B cell (primary cell): ENCODE measurements around the gene ATP6V1B1. TPM values are rescaled to one million over a fixed set of nuclear protein-coding genes. Genes with fewer than 3 reads are reported as not detected.
A peak's percentile ranks its signal among the peaks of the same experiment; 100 is the strongest.

Experiments
- ATAC-seq: fragments of 200-7000 bp; cut with Tn5 transposase; one replicate; pipeline ENCODE4 v1.10.0; 2021; ENCODE audit warnings: low read depth, mild to moderate bottlenecking, moderate number of reproducible peaks, moderate library complexity
- CTCF ChIA-PET: fragments of 350-600 bp; sonication (Branson Sonifier 250); formaldehyde crosslinking; loops from one replicate; lab custom pipeline; 2021; ENCODE audit warnings: antibody characterized with exemption, inconsistent platforms; lab: Charles Lee
- POLR2A ChIA-PET: fragments of 350-600 bp; sonication (Branson Sonifier 250); formaldehyde crosslinking; loops from one replicate; lab custom pipeline; 2021; ENCODE audit warnings: antibody characterized with exemption; lab: Charles Lee
- DNase-seq: peaks from one replicate; pipeline ENCODE4 v3.0.0; 2013
- H2AFZ ChIP-seq: 2 replicates; pipeline ENCODE4 v1.6.1; 2012; ENCODE audit warnings: mild to moderate bottlenecking, low read depth, low read length; ENCODE audit not compliant: insufficient read depth, poor library complexity, severe bottlenecking
- H3K27ac ChIP-seq, 2 donors: 1 replicate in 1 of 2; 2 replicates in 1 of 2; pipeline ENCODE4 v1.5.1; 2012 to 2013; ENCODE audit warnings: low read length in 2 of 2, mild to moderate bottlenecking in 2 of 2, moderate library complexity in 1 of 2
- H3K27me3 ChIP-seq, 4 experiments: fragments of 200-600 bp in 1 of 4; sonication (generic) in 1 of 4; replicated peaks in 1 of 4; 1 replicate in 2 of 4; 2 replicates in 2 of 4; pipeline versions ENCODE4 v1.6.1 to v1.7.0; 2013 to 2016; ENCODE audit warnings: low read length in 3 of 4, mild to moderate bottlenecking in 2 of 4, mixed read lengths in 1 of 4, moderate library complexity in 1 of 4; ENCODE audit not compliant: insufficient read depth in 4 of 4, control insufficient read depth in 3 of 4; ENCODE audit errors: control extremely low read depth in 1 of 4
- H3K36me3 ChIP-seq, 2 experiments: replicated peaks in 1 of 2; 1 replicate in 1 of 2; 2 replicates in 1 of 2; pipeline versions ENCODE4 v1.6.1 to v1.7.1; 2013; ENCODE audit warnings: low read length in 1 of 2; ENCODE audit not compliant: insufficient read depth in 2 of 2, control insufficient read depth in 1 of 2; ENCODE audit errors: control extremely low read depth in 1 of 2, extremely low read depth in 1 of 2
- H3K4me1 ChIP-seq, 2 donors: fragments of 200-600 bp in 1 of 2; sonication (generic) in 1 of 2; 1 replicate in 1 of 2; 2 replicates in 1 of 2; pipeline versions ENCODE4 v1.5.1 to v1.6.1; 2013 to 2017; ENCODE audit warnings: low read length in 2 of 2; ENCODE audit not compliant: control insufficient read depth in 2 of 2, insufficient read depth in 2 of 2
- H3K4me2 ChIP-seq: replicated peaks from 2 replicates; pipeline ENCODE3; 2012; ENCODE audit warnings: mild to moderate bottlenecking, low read depth, low read length; ENCODE audit not compliant: poor library complexity, severe bottlenecking
- H3K4me3 ChIP-seq, 5 experiments: fragments of 200-600 bp in 1 of 5; sonication (generic) in 1 of 5; 1 replicate in 3 of 5; 2 replicates in 2 of 5; pipeline versions ENCODE4 v1.5.1 to v1.7.0; 2011 to 2016; ENCODE audit warnings: low read length in 4 of 5, mild to moderate bottlenecking in 4 of 5, low read depth in 2 of 5, control low read depth in 1 of 5, moderate library complexity in 1 of 5; ENCODE audit not compliant: insufficient read depth in 1 of 5; ENCODE audit errors: control extremely low read depth in 1 of 5, extremely low read depth in 1 of 5
- H3K79me2 ChIP-seq: fragments of 200-600 bp; sonication (generic); one replicate; pipeline ENCODE4 v1.6.0; 2016; ENCODE audit warnings: low read length; ENCODE audit not compliant: control insufficient read depth, insufficient read depth
- H3K9ac ChIP-seq: fragments of 200-600 bp; sonication (generic); 2 replicates; pipeline ENCODE4 v1.6.1; 2017; ENCODE audit warnings: mild to moderate bottlenecking, low read length, moderate library complexity
- H3K9me3 ChIP-seq, 3 donors: one replicate each; pipeline versions ENCODE4 v1.6.1 to v1.7.1; 2013; ENCODE audit warnings: low read length in 2 of 3; ENCODE audit not compliant: control insufficient read depth in 2 of 3, insufficient read depth in 1 of 3; ENCODE audit errors: control extremely low read depth in 1 of 3
- H4K20me1 ChIP-seq: 2 replicates; pipeline ENCODE4 v1.6.0; 2012; ENCODE audit warnings: mild to moderate bottlenecking, low read length; ENCODE audit not compliant: insufficient read depth, control insufficient read depth, poor library complexity, severe bottlenecking
- H3K27ac Mint-ChIP-seq: one replicate; pipeline ENCODE4 v1.8.0; 2021; ENCODE audit warnings: mixed read lengths
- H3K27me3 Mint-ChIP-seq: one replicate; pipeline ENCODE4 v1.8.0; 2021; ENCODE audit warnings: mixed read lengths
- H3K4me1 Mint-ChIP-seq: one replicate; pipeline ENCODE4 v1.8.0; 2021; ENCODE audit warnings: mixed read lengths
- H3K4me3 Mint-ChIP-seq: one replicate; pipeline ENCODE4 v1.8.0; 2021; ENCODE audit warnings: mixed read lengths
- H3K9me3 Mint-ChIP-seq: one replicate; pipeline ENCODE4 v1.8.0; 2022; ENCODE audit warnings: mixed read lengths; ENCODE audit not compliant: insufficient read depth
- EZH2 ChIP-seq: IDR thresholded peaks from 2 replicates; pipeline ENCODE4 v1.6.1; 2012; ENCODE audit warnings: borderline replicate concordance, low read depth, mild to moderate bottlenecking, moderate library complexity, low read length; ENCODE audit not compliant: insufficient read depth, poor library complexity, severe bottlenecking
- WGBS: methylation state at CpG from one replicate; pipeline ENCODE4 v1.1.5; 2013; ENCODE audit warnings: missing lambda C conversion rate; ENCODE audit not compliant: insufficient coverage; 5-methylcytosine and 5-hydroxymethylcytosine counted together
- intact Hi-C: fragments of 100-400 bp; cut with micrococcal nuclease; formaldehyde crosslinking; loops from one replicate; pipeline ENCODE4 v1.10.0; 2022
- polyA plus RNA-seq: library from polyadenylated mRNA; depleted of rRNA; stranded (reverse); fragments of >200 nt; gene quantifications from 2 replicates; pipeline ENCODE4 v1.2.3, GENCODE V29; 2012
- total RNA-seq, 2 donors: library from RNA; stranded (reverse); fragments of 120-200 nt in 1 of 2; gene quantifications; 1 replicate in 1 of 2; 2 replicates in 1 of 2; pipeline versions ENCODE4 v1.2.3 to v1.2.4, GENCODE V29; 2013 to 2022
- TF ChIP-seq, protein P1 (sequence below): fragments of 200-600 bp; IDR thresholded peaks from one replicate; pipeline ENCODE4 v1.8.0; 2022; ENCODE audit warnings: antibody characterized with exemption, mild to moderate bottlenecking

Gene ATP6V1B1
- total and polyA plus RNA-seq, 2 donors (not counting 1 experiment from before 2014, with no cell fraction given): not detected

GRCh38 chr2:70896765-70897202, 38.9 kb upstream of the ATP6V1B1 start:
- H3K27ac ChIP-seq: no peak overlapping the region
- POLR2A ChIA-PET: no interaction called here
- no peaks in the 10 kb centered on the region for H3K79me2 ChIP-seq
- no peak overlapping the region for H3K4me3 ChIP-seq
- peaks cover 22 to 27% of the 10 kb centered on the region in 2 donors for H3K4me1 ChIP-seq
- intact Hi-C loops: no loop called here
- Mint-ChIP-seq H3K4me1 (peaks cover 21% of the 10 kb centered on the region), H3K27ac (no peak overlapping the region), H3K27me3 (peaks cover 84% of the 10 kb centered on the region), H3K4me3 (no peak overlapping the region), H3K9me3 (no peaks in the 10 kb centered on the region)
- CTCF ChIA-PET: no interaction called here
- peaks cover 0 to 87% (median 36%) of the 10 kb centered on the region in 4 experiments for H3K27me3 ChIP-seq
- WGBS: 17% methylated on average over 12 of the region's 16 CpGs
- ATAC-seq (no peak), DNase-seq (peak; percentile 12)
- H2AFZ ChIP-seq: no peak overlapping the region
- H3K36me3 ChIP-seq: no peaks in the 10 kb centered on the region
- H3K9me3 ChIP-seq: peaks cover 0 to 11% (median 0%) of the 10 kb centered on the region in 3 donors
- no peak overlapping the region for H3K9ac ChIP-seq
- no peak for TF ChIP-seq EZH2
- TF ChIP-seq, protein P1, sequence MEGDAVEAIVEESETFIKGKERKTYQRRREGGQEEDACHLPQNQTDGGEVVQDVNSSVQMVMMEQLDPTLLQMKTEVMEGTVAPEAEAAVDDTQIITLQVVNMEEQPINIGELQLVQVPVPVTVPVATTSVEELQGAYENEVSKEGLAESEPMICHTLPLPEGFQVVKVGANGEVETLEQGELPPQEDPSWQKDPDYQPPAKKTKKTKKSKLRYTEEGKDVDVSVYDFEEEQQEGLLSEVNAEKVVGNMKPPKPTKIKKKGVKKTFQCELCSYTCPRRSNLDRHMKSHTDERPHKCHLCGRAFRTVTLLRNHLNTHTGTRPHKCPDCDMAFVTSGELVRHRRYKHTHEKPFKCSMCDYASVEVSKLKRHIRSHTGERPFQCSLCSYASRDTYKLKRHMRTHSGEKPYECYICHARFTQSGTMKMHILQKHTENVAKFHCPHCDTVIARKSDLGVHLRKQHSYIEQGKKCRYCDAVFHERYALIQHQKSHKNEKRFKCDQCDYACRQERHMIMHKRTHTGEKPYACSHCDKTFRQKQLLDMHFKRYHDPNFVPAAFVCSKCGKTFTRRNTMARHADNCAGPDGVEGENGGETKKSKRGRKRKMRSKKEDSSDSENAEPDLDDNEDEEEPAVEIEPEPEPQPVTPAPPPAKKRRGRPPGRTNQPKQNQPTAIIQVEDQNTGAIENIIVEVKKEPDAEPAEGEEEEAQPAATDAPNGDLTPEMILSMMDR: no peak
- H3K4me2 ChIP-seq: no peak overlapping the region
- H4K20me1 ChIP-seq: no peaks in the 10 kb centered on the region

DNA sequence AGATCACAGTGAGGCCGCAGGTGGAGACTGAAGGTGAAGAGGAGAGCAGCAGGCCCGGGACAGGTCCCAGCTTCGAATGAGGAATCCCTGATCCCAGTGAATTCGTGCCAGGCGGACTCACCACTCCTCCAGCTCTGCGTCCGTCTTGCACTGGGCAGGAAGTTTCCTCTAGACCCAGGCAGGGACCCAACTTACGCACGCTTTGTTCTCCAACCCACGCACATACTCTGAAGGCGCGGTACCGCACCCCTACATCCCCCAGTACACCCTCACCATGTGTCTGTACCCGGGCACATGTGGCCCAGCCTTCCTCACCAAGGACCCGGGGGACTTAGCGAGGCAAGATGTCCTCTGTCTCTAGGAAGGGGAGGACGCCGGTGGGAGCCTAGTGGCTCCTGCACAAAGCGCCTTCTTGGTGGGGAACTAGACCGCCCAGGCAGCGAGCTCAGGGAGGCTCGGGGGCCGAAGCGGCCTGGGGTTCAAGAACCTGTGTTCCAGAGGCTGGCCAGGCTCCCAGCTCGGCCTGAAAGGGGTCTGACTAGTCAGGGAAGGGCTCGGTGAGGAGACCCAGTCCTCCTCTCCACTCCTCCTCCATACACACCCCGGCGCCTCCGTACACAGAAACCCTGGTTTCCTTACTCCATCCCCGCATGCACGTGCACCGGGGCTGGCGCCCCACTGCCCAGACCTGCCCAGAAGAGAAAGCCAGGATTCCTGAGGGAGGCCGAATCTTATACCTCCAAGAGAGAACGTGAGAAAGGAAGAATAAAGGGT, 38.3 kb upstream of the ATP6V1B1 start:
- peaks cover 0 to 11% (median 0%) of the 10 kb centered on the region in 3 donors for H3K9me3 ChIP-seq
- no peak for ATAC-seq
- no peak overlapping the region for H3K27ac Mint-ChIP-seq
- H3K9ac ChIP-seq: no peak overlapping the region
- H3K9me3 Mint-ChIP-seq: no peaks in the 10 kb centered on the region
- POLR2A ChIA-PET: no interaction called here
- no peak for DNase-seq
- H3K4me2 ChIP-seq: no peak overlapping the region
- no peaks in the 10 kb centered on the region for H4K20me1 ChIP-seq
- no peak overlapping the region for H2AFZ ChIP-seq
- H3K36me3 ChIP-seq: no peaks in the 10 kb centered on the region
- intact Hi-C loops: no loop called here
- 15% methylated on average over 33 of the region's 35 CpGs for WGBS
- peaks cover 84% of the 10 kb centered on the region for H3K27me3 Mint-ChIP-seq
- no peak overlapping the region for H3K4me3 ChIP-seq
- H3K4me3 Mint-ChIP-seq: no peak overlapping the region
- H3K79me2 ChIP-seq: no peaks in the 10 kb centered on the region
- H3K27ac ChIP-seq: no peak overlapping the region
- peaks cover 22 to 29% of the 10 kb centered on the region in 2 donors for H3K4me1 ChIP-seq
- peaks cover 27% of the 10 kb centered on the region for H3K4me1 Mint-ChIP-seq
- TF ChIP-seq EZH2: no peak
- TF ChIP-seq, protein P1: no peak
- CTCF ChIA-PET: no interaction called here
- peaks cover 0 to 87% (median 41%) of the 10 kb centered on the region in 4 experiments for H3K27me3 ChIP-seq
